ENCODE data around the gene FNDC10. TPM values are rescaled to one million over a fixed set of nuclear protein-coding genes. Genes with fewer than 3 reads are reported as not detected.

Gene FNDC10
- total RNA-seq, 1 donor from 2014 or later, result 9.0 TPM

DNA sequence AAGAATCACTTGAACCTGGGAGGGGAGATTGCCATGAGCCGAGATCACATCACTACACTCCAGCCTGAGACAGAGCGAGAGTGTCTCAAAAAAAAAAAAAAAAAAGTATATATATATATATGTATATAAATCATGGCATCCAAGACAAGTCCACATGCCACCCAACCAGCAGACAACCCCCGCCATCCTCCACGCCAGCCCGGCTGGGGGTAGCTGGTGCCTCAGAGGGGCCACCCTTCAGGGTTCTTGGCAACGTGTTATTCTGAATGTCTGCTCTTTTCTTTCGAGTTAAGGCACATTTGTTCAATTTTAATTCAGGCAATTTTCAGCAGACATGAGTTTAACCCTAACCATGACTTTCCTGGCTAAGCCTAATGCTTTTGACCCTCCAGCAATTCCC lies 49.8 kb downstream of the FNDC10 start:
- intact Hi-C loops (cut with micrococcal nuclease), result no loop called here

- intact Hi-C loops (cut with micrococcal nuclease), result no loop called here
These were observed 51.3 kb downstream of the FNDC10 start for GRCh38 chr1:1548591-1548990.

Other genes with a start within 250 kb of the FNDC10 start
- gene MXRA8, start 241.6 kb downstream of the FNDC10 start, total RNA-seq, result 0.11 TPM in 2 replicates
- gene AURKAIP1, start 224.9 kb downstream of the FNDC10 start, total RNA-seq, result 110 and 112 TPM in 2 replicates
- 111 TPM in 2 replicates for gene CCNL2, start 200.8 kb downstream of the FNDC10 start, total RNA-seq
- gene MRPL20, start 192.8 kb downstream of the FNDC10 start, total RNA-seq, result 123 and 133 TPM in 2 replicates
- not detected in 2 replicates for gene ANKRD65, start 178.9 kb downstream of the FNDC10 start, total RNA-seq
- gene VWA1, start 164.4 kb downstream of the FNDC10 start, total RNA-seq, result 0.27 and 0.68 TPM in 2 replicates
- gene ATAD3C, start 150.4 kb downstream of the FNDC10 start, total RNA-seq, result 0.16 and 0.93 TPM in 2 replicates
- gene ATAD3B, start 128.4 kb downstream of the FNDC10 start, total RNA-seq, result 49.2 and 51.4 TPM in 2 replicates
- gene ATAD3A, start 88.0 kb downstream of the FNDC10 start, total RNA-seq, result 51.9 and 52.4 TPM in 2 replicates
- gene TMEM240, start 59.5 kb downstream of the FNDC10 start, total RNA-seq, result 1.0 and 1.1 TPM in 2 replicates
- 137 TPM in 2 replicates for gene SSU72, start 25.3 kb downstream of the FNDC10 start, total RNA-seq
- 27.8 and 31.4 TPM in 2 replicates for gene MIB2, start 15.4 kb upstream of the FNDC10 start, total RNA-seq
- gene MMP23B, start 32.0 kb upstream of the FNDC10 start, total RNA-seq, result 0.82 and 2.5 TPM in 2 replicates
- gene CDK11B, start 58.9 kb upstream of the FNDC10 start, total RNA-seq, result 34.9 and 35.6 TPM in 2 replicates
- gene SLC35E2B, start 92.7 kb upstream of the FNDC10 start, total RNA-seq, result 53.6 and 54.4 TPM in 2 replicates
- gene CDK11A, start 124.2 kb upstream of the FNDC10 start, total RNA-seq, result 85.3 and 88.8 TPM in 2 replicates
- 83.1 and 84.6 TPM in 2 replicates for gene NADK, start 178.3 kb upstream of the FNDC10 start, total RNA-seq